ENCODE measurements around the gene RPL29. TPM values are rescaled to one million over a fixed set of nuclear protein-coding genes. Genes with fewer than 3 reads are reported as not detected.

Gene RPL29
- total RNA-seq, 4 donors from 2014 or later = 786 to 1,908 (median 1,382) TPM

GRCh38 chr3:51983578-51984268 is 12.0 kb downstream of the RPL29 start:
- intact Hi-C loops (cut with DNase I) = no loop called here
- peak overlapping the region; percentile 66 to 69 (median 68) for H3K4me3 ChIP-seq

GRCh38 chr3:51982838-51983577 is 12.7 kb downstream of the RPL29 start, which contains the start of gene ACY1:
ACY1 (plus strand) TSS chr3:51983535; CDS start chr3:51984065, 530 bp downstream.
- Histone ChIP-seq H3K27ac (replicated peaks in 1 of 4) (peak within 1 kb of the TSS; percentile 92 to 97 (median 96)), H3K36me3 (peaks cover 0 to 17% (median 6%) of the 10 kb centered on the region in 4 donors), H3K9me3 (no peaks in the 10 kb centered on the region), H3K4me1 (peaks cover 22 to 43% (median 30%) of the 10 kb centered on the region in 4 donors), H3K4me3 (peak within 1 kb of the TSS; percentile 66 to 69 (median 68)), H3K27me3 (no peaks in the 10 kb centered on the region)
- peak; percentile 95 for DNase-seq (ENCODE audit: extremely low spot score)
- TF ChIP-seq EP300 (IDR thresholded peaks at IDR 0.05) (no peak), POLR2A (IDR thresholded peaks at IDR 0.05; ENCODE audit: low read depth) (no peak), POLR2AphosphoS5 (IDR thresholded peaks at IDR 0.05) (peak; percentile 85 to 89)
- TF ChIP-seq, protein P1, sequence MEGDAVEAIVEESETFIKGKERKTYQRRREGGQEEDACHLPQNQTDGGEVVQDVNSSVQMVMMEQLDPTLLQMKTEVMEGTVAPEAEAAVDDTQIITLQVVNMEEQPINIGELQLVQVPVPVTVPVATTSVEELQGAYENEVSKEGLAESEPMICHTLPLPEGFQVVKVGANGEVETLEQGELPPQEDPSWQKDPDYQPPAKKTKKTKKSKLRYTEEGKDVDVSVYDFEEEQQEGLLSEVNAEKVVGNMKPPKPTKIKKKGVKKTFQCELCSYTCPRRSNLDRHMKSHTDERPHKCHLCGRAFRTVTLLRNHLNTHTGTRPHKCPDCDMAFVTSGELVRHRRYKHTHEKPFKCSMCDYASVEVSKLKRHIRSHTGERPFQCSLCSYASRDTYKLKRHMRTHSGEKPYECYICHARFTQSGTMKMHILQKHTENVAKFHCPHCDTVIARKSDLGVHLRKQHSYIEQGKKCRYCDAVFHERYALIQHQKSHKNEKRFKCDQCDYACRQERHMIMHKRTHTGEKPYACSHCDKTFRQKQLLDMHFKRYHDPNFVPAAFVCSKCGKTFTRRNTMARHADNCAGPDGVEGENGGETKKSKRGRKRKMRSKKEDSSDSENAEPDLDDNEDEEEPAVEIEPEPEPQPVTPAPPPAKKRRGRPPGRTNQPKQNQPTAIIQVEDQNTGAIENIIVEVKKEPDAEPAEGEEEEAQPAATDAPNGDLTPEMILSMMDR (IDR thresholded peaks at IDR 0.05) = no peak
- WGBS = under 1% methylated on average over 34 of the region's 68 CpGs
- intact Hi-C loops (cut with DNase I) = no loop called here

More at GRCh38 chr3:51983578-51984268, 12.0 kb downstream of the RPL29 start:
- TF ChIP-seq POLR2A (IDR thresholded peaks at IDR 0.05; ENCODE audit: low read depth) (no peak), POLR2AphosphoS5 (IDR thresholded peaks at IDR 0.05) (no peak), EP300 (IDR thresholded peaks at IDR 0.05) (no peak)
- TF ChIP-seq, protein P1 (IDR thresholded peaks at IDR 0.05) = no peak
- DNase-seq (ENCODE audit: extremely low spot score) = no peak
- 75% methylated on average over 21 of the region's 22 CpGs for WGBS
- Histone ChIP-seq H3K27me3 (no peaks in the 10 kb centered on the region), H3K36me3 (peaks cover 0 to 17% (median 4%) of the 10 kb centered on the region in 4 donors), H3K9me3 (no peaks in the 10 kb centered on the region), H3K27ac (replicated peaks in 1 of 4) (peak overlapping the region; percentile 92 to 97 (median 96)), H3K4me1 (peaks cover 22 to 43% (median 30%) of the 10 kb centered on the region in 4 donors)

GRCh38 chr3:51982352-51982837 is 13.3 kb downstream of the RPL29 start:
- peak overlapping the region; percentile 66 to 69 (median 68) for H3K4me3 ChIP-seq
- TF ChIP-seq, protein P1 (IDR thresholded peaks at IDR 0.05) = peak; percentile 21 to 50 (median 28)
- no peak for TF ChIP-seq EP300 (IDR thresholded peaks at IDR 0.05)
- no peak for DNase-seq (ENCODE audit: extremely low spot score)
- H3K36me3 ChIP-seq = peaks cover 0 to 13% (median 6%) of the 10 kb centered on the region in 4 donors
- peaks cover 22 to 43% (median 30%) of the 10 kb centered on the region in 4 donors for H3K4me1 ChIP-seq
- no peaks in the 10 kb centered on the region for H3K9me3 ChIP-seq
- intact Hi-C loops (cut with DNase I) = no loop called here
- H3K27me3 ChIP-seq = no peaks in the 10 kb centered on the region
- peak overlapping the region; percentile 92 to 97 (median 96) for H3K27ac ChIP-seq (replicated peaks in 1 of 4)
- WGBS = 4% methylated on average over 4 of the region's 4 CpGs

- Histone ChIP-seq H3K27ac (replicated peaks in 1 of 4) (no peak overlapping the region), H3K27me3 (no peaks in the 10 kb centered on the region), H3K4me1 (peaks cover 32 to 57% (median 42%) of the 10 kb centered on the region in 4 donors), H3K9me3 (no peaks in the 10 kb centered on the region), H3K36me3 (peaks cover 0 to 13% (median 5%) of the 10 kb centered on the region in 4 donors), H3K4me3 (no peak overlapping the region)
- WGBS = 99% methylated on average over 7 of the region's 10 CpGs
- DNase-seq (ENCODE audit: extremely low spot score) = no peak
- intact Hi-C loops (cut with DNase I) = no loop called here
- TF ChIP-seq, protein P1 (IDR thresholded peaks at IDR 0.05) = no peak
- no peak for TF ChIP-seq POLR2A (IDR thresholded peaks at IDR 0.05; ENCODE audit: low read depth)
- no peak for TF ChIP-seq POLR2AphosphoS5 (IDR thresholded peaks at IDR 0.05)
- no peak for TF ChIP-seq EP300 (IDR thresholded peaks at IDR 0.05)
These were observed 15.4 kb downstream of the RPL29 start for GRCh38 chr3:51980253-51980652.

Measured in esophagus muscularis mucosa (tissue), 4 donors.